ENCODE measurements around the gene CFAP73.

Gene CFAP73

GRCh38 chr12:113129664-113130456 is 19.7 kb upstream of the CFAP73 start:
- CTCF ChIA-PET: no interaction called here

GRCh38 chr12:113130457-113131135 is 18.9 kb upstream of the CFAP73 start:
- no peak for TF ChIP-seq CTCF (IDR thresholded peaks at IDR 0.05; ENCODE audit: insufficient read depth, low read length, missing control alignments)

More at GRCh38 chr12:113129664-113130456, 19.7 kb upstream of the CFAP73 start:
- H3K4me3 ChIP-seq (ENCODE audit: low read depth, low read length): no peak overlapping the region
- POLR2A ChIA-PET: no interaction called here
- no peak for DNase-seq (ENCODE audit: low read depth, low spot score)
- no peak for TF ChIP-seq CTCF (IDR thresholded peaks at IDR 0.05; ENCODE audit: insufficient read depth, low read length, missing control alignments)

GRCh38 chr12:113131556-113131955 is 18.0 kb upstream of the CFAP73 start:
- no peak overlapping the region for H3K4me3 ChIP-seq (ENCODE audit: low read depth, low read length)
- no peak for TF ChIP-seq CTCF (IDR thresholded peaks at IDR 0.05; ENCODE audit: insufficient read depth, low read length, missing control alignments)
- POLR2A ChIA-PET: interaction anchor here (0.5 kb wide), 1 partner anchor 769 kb away, joined by 3 read pairs; no protein-coding TSS in a partner anchor
- CTCF ChIA-PET: interaction anchor here (1.1 kb wide), 1 partner anchor 14 kb away, joined by 3 read pairs; no protein-coding TSS in a partner anchor
- no peak for DNase-seq (ENCODE audit: low read depth, low spot score)

More at GRCh38 chr12:113130457-113131135, 18.9 kb upstream of the CFAP73 start:
- H3K4me3 ChIP-seq (ENCODE audit: low read depth, low read length): no peak overlapping the region
- DNase-seq (ENCODE audit: low read depth, low spot score): no peak
- ChIA-PET CTCF (no interaction called here), POLR2A (no interaction called here)

- DNase-seq (ENCODE audit: low read depth, low spot score): no peak
- ChIA-PET POLR2A (no interaction called here), CTCF (no interaction called here)
- H3K4me3 ChIP-seq (ENCODE audit: low read depth, low read length): no peak overlapping the region
- no peak for TF ChIP-seq CTCF (IDR thresholded peaks at IDR 0.05; ENCODE audit: insufficient read depth, low read length, missing control alignments)
These were observed 16.5 kb upstream of the CFAP73 start for GRCh38 chr12:113133036-113133435.

GRCh38 chr12:113133666-113134065 is 15.9 kb upstream of the CFAP73 start:
- DNase-seq (ENCODE audit: low read depth, low spot score): no peak
- TF ChIP-seq CTCF (IDR thresholded peaks at IDR 0.05; ENCODE audit: insufficient read depth, low read length, missing control alignments): no peak
- ChIA-PET POLR2A (no interaction called here), CTCF (no interaction called here)
- H3K4me3 ChIP-seq (ENCODE audit: low read depth, low read length): no peak overlapping the region

GRCh38 chr12:113134071-113134470 is 15.5 kb upstream of the CFAP73 start:
- no peak for TF ChIP-seq CTCF (IDR thresholded peaks at IDR 0.05; ENCODE audit: insufficient read depth, low read length, missing control alignments)
- ChIA-PET CTCF (interaction anchor here (1.3 kb wide), 1 partner anchor 15 kb away, joined by 4 read pairs; no protein-coding TSS in a partner anchor), POLR2A (no interaction called here)
- DNase-seq (ENCODE audit: low read depth, low spot score): no peak
- H3K4me3 ChIP-seq (ENCODE audit: low read depth, low read length): no peak overlapping the region

Measured in AG04449 (cell line).